SK-N-SH (cell line): ENCODE results near the gene PLEKHM3. TPM values are rescaled to one million over a fixed set of nuclear protein-coding genes. Genes with fewer than 3 reads are reported as not detected.

Experiments used
- CTCF ChIA-PET: fragments of 300-600, 350-600 bp; formaldehyde crosslinking; extraction: SDS; loops from one replicate; lab custom pipeline; 2021; lab: Yijun Ruan, JAX
- POLR2A ChIA-PET: fragments of 350-600 bp; sonication (Branson Sonifier 250); formaldehyde crosslinking; extraction: SDS; loops from one replicate; lab custom pipeline; 2020; ENCODE audit warnings: antibody characterized with exemption, inconsistent platforms; lab: Yijun Ruan, JAX
- DNase-seq: peaks from one replicate; pipeline ENCODE4 v3.0.0; 2012
- H2AFZ ChIP-seq: fragments of 200-600 bp; sonication (generic); 2 replicates; pipeline ENCODE4 v1.8.1; 2016; ENCODE audit warnings: antibody characterized with exemption, mild to moderate bottlenecking, low read depth
- H3F3A ChIP-seq: fragments of 200-600 bp; sonication (generic); replicated peaks from 2 replicates; pipeline ENCODE3; 2016; ENCODE audit warnings: antibody characterized with exemption, mild to moderate bottlenecking; ENCODE audit not compliant: insufficient read depth
- H3K27ac ChIP-seq, 2 experiments: fragments of 200-500 bp in 1 of 2; fragments of 200-600 bp in 1 of 2; sonication (Bioruptor generic) in 1 of 2; sonication (generic), shearing (Covaris generic) in 1 of 2; 2 replicates each; pipeline versions ENCODE4 v1.5.1 to v1.6.1; 2014 to 2016; ENCODE audit warnings: low read depth in 2 of 2, inconsistent platforms in 1 of 2, low read length in 1 of 2, mild to moderate bottlenecking in 1 of 2, mixed read lengths in 1 of 2
- H3K27me3 ChIP-seq: fragments of 200-600 bp; sonication (generic), shearing (Covaris generic); 2 replicates; pipeline ENCODE4 v1.6.1; 2016; ENCODE audit warnings: mixed run types; ENCODE audit not compliant: insufficient read depth
- H3K36me3 ChIP-seq, 2 experiments: fragments of 200-500 bp in 1 of 2; fragments of 200-600 bp in 1 of 2; sonication (Bioruptor generic) in 1 of 2; sonication (generic) in 1 of 2; replicated peaks in 1 of 2; 2 replicates each; pipeline versions ENCODE3 to v1.5.1; 2014 to 2016; ENCODE audit warnings: low read length in 1 of 2, mild to moderate bottlenecking in 1 of 2; ENCODE audit not compliant: insufficient read depth in 2 of 2, control insufficient read depth in 1 of 2
- H3K4me1 ChIP-seq, 2 experiments: fragments of 200-500 bp in 1 of 2; fragments of 200-600 bp in 1 of 2; sonication (Bioruptor generic) in 1 of 2; sonication (generic), shearing (Covaris generic) in 1 of 2; 2 replicates each; pipeline versions ENCODE4 v1.5.1 to v1.6.1; 2014 to 2016; ENCODE audit warnings: low read depth in 1 of 2, low read length in 1 of 2, mixed run types in 1 of 2; ENCODE audit not compliant: insufficient read depth in 2 of 2, control insufficient read depth in 1 of 2
- H3K4me2 ChIP-seq: fragments of 200-600 bp; sonication (generic), shearing (Covaris generic); 2 replicates; pipeline ENCODE4 v1.6.1; 2017; ENCODE audit warnings: mixed run types
- H3K4me3 ChIP-seq, 2 experiments: fragments of 200-500 bp in 1 of 2; fragments of 200-600 bp in 1 of 2; sonication (Bioruptor generic) in 1 of 2; sonication (generic), shearing (Covaris generic) in 1 of 2; 2 replicates each; pipeline versions ENCODE4 v1.5.1 to v1.8.1; 2014 to 2016; ENCODE audit warnings: low read depth in 2 of 2, inconsistent platforms in 1 of 2, low read length in 1 of 2, mild to moderate bottlenecking in 1 of 2, mixed read lengths in 1 of 2, moderate library complexity in 1 of 2
- H3K79me2 ChIP-seq: fragments of 200-600 bp; sonication (generic); 2 replicates; pipeline ENCODE4 v1.8.1; 2017; ENCODE audit warnings: mild to moderate bottlenecking; ENCODE audit not compliant: insufficient read depth
- H3K9ac ChIP-seq: fragments of 200-600 bp; sonication (generic); 2 replicates; pipeline ENCODE4 v1.6.1; 2017; ENCODE audit warnings: mixed run types
- H3K9me2 ChIP-seq: fragments of 200-600 bp; sonication (generic); 2 replicates; pipeline ENCODE4 v1.6.1; 2017; ENCODE audit warnings: mixed run types
- H3K9me3 ChIP-seq: fragments of 200-600 bp; sonication (generic); 2 replicates; pipeline ENCODE4 v1.6.1; 2017; ENCODE audit warnings: mixed run types, mild to moderate bottlenecking, moderate library complexity
- H4K20me1 ChIP-seq: fragments of 200-600 bp; sonication (generic); 2 replicates; pipeline ENCODE4 v1.6.1; 2017; ENCODE audit warnings: mild to moderate bottlenecking, mixed run types; ENCODE audit not compliant: insufficient read depth
- CHD2 ChIP-seq: fragments of 150-350 bp; IDR thresholded peaks from 2 replicates; pipeline ENCODE4 v1.6.1; 2018; ENCODE audit warnings: low read length; ENCODE audit not compliant: partially characterized antibody
- ELF1 ChIP-seq: IDR thresholded peaks from 2 replicates; pipeline ENCODE4 v1.4.0; 2012
- EP300 ChIP-seq, 2 experiments: IDR thresholded peaks; 2 replicates each; pipeline versions ENCODE4 v1.4.0 to v1.6.1; 2012; ENCODE audit warnings: borderline replicate concordance in 1 of 2, low read depth in 1 of 2, low read length in 1 of 2
- EZH2phosphoT487 ChIP-seq: fragments of 200-600 bp; sonication (generic); IDR thresholded peaks from 2 replicates; pipeline ENCODE4 v1.6.1; 2017; ENCODE audit warnings: low read depth, mixed run types, mild to moderate bottlenecking, antibody characterized with exemption, moderate library complexity, borderline replicate concordance
- FOSL2 ChIP-seq: IDR thresholded peaks from 2 replicates; pipeline ENCODE4 v1.4.0; 2012; ENCODE audit warnings: low read depth, mild to moderate bottlenecking, moderate library complexity, borderline replicate concordance
- FOXJ3 ChIP-seq: sonication (generic); formaldehyde crosslinking; IDR thresholded peaks from 2 replicates; pipeline ENCODE4 v1.5.1; 2020; ENCODE audit warnings: mild to moderate bottlenecking, missing genetic modification reagents
- GATA2 ChIP-seq: sonication (generic); formaldehyde crosslinking; IDR thresholded peaks from 2 replicates; pipeline ENCODE4 v1.5.0; 2020; ENCODE audit warnings: mild to moderate bottlenecking, missing genetic modification reagents
- MEF2A ChIP-seq: IDR thresholded peaks from 2 replicates; pipeline ENCODE4 v1.4.0; 2012; ENCODE audit warnings: low read depth, borderline replicate concordance
- POLR2AphosphoS5 ChIP-seq: IDR thresholded peaks from 2 replicates; pipeline ENCODE4 v1.6.1; 2012; ENCODE audit warnings: low read depth, low read length
- SMC3 ChIP-seq: IDR thresholded peaks from 2 replicates; pipeline ENCODE4 v1.6.1; 2012; ENCODE audit warnings: low read depth, low read length, improper control_type of control experiment
- TAF1 ChIP-seq: IDR thresholded peaks from 2 replicates; pipeline ENCODE4 v1.6.1; 2012; ENCODE audit warnings: low read depth, mild to moderate bottlenecking, low read length, moderate library complexity, borderline replicate concordance
- TEAD4 ChIP-seq: IDR thresholded peaks from 2 replicates; pipeline ENCODE4 v1.4.0; 2012; ENCODE audit warnings: mild to moderate bottlenecking, borderline replicate concordance; ENCODE audit not compliant: insufficient read depth
- WGBS: methylation state at CpG from one replicate; pipeline ENCODE4 v1.1.6; 2017; ENCODE audit warnings: low lambda C conversion rate; 5-methylcytosine and 5-hydroxymethylcytosine counted together
- polyA plus RNA-seq, 3 experiments: library from polyadenylated mRNA; depleted of rRNA; stranded (reverse); fragments of >200 nt; gene quantifications; 2 replicates each; pipeline ENCODE4 v1.2.3, GENCODE V29; 2012
- TF ChIP-seq, protein P1 (sequence below): IDR thresholded peaks from 2 replicates; pipeline ENCODE4 v1.4.0; 2012; ENCODE audit warnings: low read depth, borderline replicate concordance
- TF ChIP-seq, protein P2 (sequence below): fragments of 150-350 bp; IDR thresholded peaks from 2 replicates; pipeline ENCODE4 v1.6.1; 2017; ENCODE audit warnings: antibody characterized with exemption, low read length, low read depth, borderline replicate concordance
- TF ChIP-seq, protein P3 (sequence below): fragments of 150-350 bp; IDR thresholded peaks from 2 replicates; pipeline ENCODE4 v1.6.1; 2016; ENCODE audit warnings: mild to moderate bottlenecking, low read depth, low read length

The PLEKHM3 gene
- polyA plus RNA-seq, 1 of the 3 experiments (the other 2 are of a cell fraction): 1.9 TPM

DNA sequence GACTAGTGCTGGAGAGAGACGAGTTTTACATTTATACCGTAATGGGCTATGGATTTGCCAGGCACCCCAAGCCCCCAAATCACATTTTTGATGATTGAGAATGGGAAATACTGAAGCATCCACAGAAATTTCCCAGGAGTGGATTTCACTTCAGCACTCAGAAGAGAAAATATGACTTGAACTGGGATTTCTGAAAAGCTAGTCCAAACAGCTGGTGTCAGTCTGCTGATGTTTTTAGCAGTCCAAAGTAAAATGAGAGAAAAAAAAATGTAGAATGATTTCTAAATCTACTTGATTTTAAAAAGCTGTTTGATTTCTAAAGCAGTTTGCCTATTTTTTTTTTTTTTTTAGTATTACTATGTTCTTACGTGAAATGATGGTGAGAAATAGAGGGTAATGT is 105.0 kb downstream of the PLEKHM3 start:
- no peak overlapping the region for H3K4me2 ChIP-seq
- no peaks in the 10 kb centered on the region for H3K9me2 ChIP-seq
- no peaks in the 10 kb centered on the region for H3K27me3 ChIP-seq
- H3F3A ChIP-seq: no peaks in the 10 kb centered on the region
- no peaks in the 10 kb centered on the region for H3K79me2 ChIP-seq
- no peak overlapping the region for H3K4me3 ChIP-seq
- H3K9me3 ChIP-seq: no peaks in the 10 kb centered on the region
- peaks cover 0 to 3% of the 10 kb centered on the region in 2 experiments; a peak in 1 of 4 replicates for H3K4me1 ChIP-seq
- 98% methylated on average over 3 of the region's 3 CpGs for WGBS
- H3K36me3 ChIP-seq: no peaks in the 10 kb centered on the region
- ChIA-PET POLR2A (interaction anchor here (0.6 kb wide), 1 partner anchor 191 kb away, joined by 3 read pairs; no protein-coding TSS in a partner anchor), CTCF (interaction anchor here (1.1 kb wide), 1 partner anchor 53 kb away, joined by 3 read pairs; no protein-coding TSS in a partner anchor)
- H3K9ac ChIP-seq: no peak overlapping the region
- H4K20me1 ChIP-seq: no peaks in the 10 kb centered on the region
- DNase-seq: no peak
- no peak overlapping the region for H2AFZ ChIP-seq
- no peak for TF ChIP-seq POLR2AphosphoS5
- TF ChIP-seq MEF2A: no peak
- no peak for TF ChIP-seq EZH2phosphoT487
- H3K27ac ChIP-seq: no peak overlapping the region

DNA sequence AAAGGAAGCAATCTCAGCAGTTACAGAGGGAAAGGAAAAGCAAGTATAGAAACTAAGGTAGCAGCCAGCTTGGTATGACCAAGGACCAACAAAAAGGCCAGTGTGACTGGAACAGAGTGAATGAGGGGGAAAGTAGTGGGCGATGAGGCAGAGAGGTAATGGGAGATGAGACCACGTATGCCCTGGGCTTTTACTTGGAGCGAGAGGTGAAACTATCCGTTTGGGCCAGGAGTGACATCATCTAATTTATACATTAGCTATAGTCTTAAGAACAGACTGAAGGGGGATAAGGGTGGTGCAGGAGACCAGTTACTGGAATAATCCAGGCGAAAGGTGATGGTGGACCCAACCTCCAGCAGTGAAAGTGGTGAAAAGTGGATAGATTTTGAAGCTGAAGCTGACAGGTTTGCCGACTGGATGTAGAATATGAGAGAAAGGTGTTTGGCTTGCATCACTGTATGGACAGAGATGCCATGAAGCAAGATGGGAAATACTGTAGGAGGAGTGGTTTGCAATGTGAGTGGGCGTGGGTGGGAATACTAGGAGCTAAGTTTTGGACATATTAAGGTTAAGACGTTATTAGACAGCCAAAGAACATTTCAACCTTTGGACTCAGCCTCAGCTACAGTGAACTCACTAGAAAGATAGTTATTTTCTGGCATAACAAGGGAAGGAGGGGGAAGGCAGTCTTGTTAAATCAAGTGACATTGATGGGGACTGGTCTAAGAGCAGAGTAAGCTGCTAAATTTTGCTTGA is 106.0 kb downstream of the PLEKHM3 start:
- 93% methylated on average over 8 of the region's 8 CpGs for WGBS
- no peak overlapping the region for H3K4me2 ChIP-seq
- no peaks in the 10 kb centered on the region for H3K9me3 ChIP-seq
- H3K79me2 ChIP-seq: no peaks in the 10 kb centered on the region
- POLR2A ChIA-PET: no interaction called here
- no peak for TF ChIP-seq TEAD4
- TF ChIP-seq SMC3: no peak
- TF ChIP-seq ELF1: no peak
- TF ChIP-seq POLR2AphosphoS5: no peak
- no peak for TF ChIP-seq GATA2 (CRISPR knock-in tag)
- no peak for TF ChIP-seq FOXJ3
- TF ChIP-seq, protein P1, sequence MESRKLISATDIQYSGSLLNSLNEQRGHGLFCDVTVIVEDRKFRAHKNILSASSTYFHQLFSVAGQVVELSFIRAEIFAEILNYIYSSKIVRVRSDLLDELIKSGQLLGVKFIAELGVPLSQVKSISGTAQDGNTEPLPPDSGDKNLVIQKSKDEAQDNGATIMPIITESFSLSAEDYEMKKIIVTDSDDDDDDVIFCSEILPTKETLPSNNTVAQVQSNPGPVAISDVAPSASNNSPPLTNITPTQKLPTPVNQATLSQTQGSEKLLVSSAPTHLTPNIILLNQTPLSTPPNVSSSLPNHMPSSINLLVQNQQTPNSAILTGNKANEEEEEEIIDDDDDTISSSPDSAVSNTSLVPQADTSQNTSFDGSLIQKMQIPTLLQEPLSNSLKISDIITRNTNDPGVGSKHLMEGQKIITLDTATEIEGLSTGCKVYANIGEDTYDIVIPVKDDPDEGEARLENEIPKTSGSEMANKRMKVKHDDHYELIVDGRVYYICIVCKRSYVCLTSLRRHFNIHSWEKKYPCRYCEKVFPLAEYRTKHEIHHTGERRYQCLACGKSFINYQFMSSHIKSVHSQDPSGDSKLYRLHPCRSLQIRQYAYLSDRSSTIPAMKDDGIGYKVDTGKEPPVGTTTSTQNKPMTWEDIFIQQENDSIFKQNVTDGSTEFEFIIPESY: no peak
- TF ChIP-seq, protein P2, sequence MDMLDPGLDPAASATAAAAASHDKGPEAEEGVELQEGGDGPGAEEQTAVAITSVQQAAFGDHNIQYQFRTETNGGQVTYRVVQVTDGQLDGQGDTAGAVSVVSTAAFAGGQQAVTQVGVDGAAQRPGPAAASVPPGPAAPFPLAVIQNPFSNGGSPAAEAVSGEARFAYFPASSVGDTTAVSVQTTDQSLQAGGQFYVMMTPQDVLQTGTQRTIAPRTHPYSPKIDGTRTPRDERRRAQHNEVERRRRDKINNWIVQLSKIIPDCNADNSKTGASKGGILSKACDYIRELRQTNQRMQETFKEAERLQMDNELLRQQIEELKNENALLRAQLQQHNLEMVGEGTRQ: no peak
- TF ChIP-seq EP300 (IDR thresholded peaks at IDR 0.05; ENCODE audit: borderline replicate concordance in 1 of 2, low read depth in 1 of 2, low read length in 1 of 2): no peak
- TF ChIP-seq CHD2: no peak
- TF ChIP-seq, protein P3, sequence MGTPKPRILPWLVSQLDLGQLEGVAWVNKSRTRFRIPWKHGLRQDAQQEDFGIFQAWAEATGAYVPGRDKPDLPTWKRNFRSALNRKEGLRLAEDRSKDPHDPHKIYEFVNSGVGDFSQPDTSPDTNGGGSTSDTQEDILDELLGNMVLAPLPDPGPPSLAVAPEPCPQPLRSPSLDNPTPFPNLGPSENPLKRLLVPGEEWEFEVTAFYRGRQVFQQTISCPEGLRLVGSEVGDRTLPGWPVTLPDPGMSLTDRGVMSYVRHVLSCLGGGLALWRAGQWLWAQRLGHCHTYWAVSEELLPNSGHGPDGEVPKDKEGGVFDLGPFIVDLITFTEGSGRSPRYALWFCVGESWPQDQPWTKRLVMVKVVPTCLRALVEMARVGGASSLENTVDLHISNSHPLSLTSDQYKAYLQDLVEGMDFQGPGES: no peak
- TF ChIP-seq TAF1: no peak
- no peak for TF ChIP-seq FOSL2
- no peak overlapping the region for H3K27ac ChIP-seq
- no peaks in the 10 kb centered on the region for H3K27me3 ChIP-seq
- no peaks in the 10 kb centered on the region for H3F3A ChIP-seq
- CTCF ChIA-PET: interaction anchor here (1.1 to 1.4 kb wide), 2 partner anchors 53 to 54 kb away, joined by 3 to 5 read pairs; no protein-coding TSS in a partner anchor
- DNase-seq: no peak
- H4K20me1 ChIP-seq: no peaks in the 10 kb centered on the region
- no peak overlapping the region for H2AFZ ChIP-seq
- peaks cover 0 to 5% of the 10 kb centered on the region in 2 experiments; a peak in 1 of 4 replicates for H3K4me1 ChIP-seq
- H3K4me3 ChIP-seq: no peak overlapping the region
- no peaks in the 10 kb centered on the region for H3K9me2 ChIP-seq
- no peaks in the 10 kb centered on the region for H3K36me3 ChIP-seq
- H3K9ac ChIP-seq: no peak overlapping the region
